GM18511 (cell line): ENCODE measurements around the gene CD93.
A peak's percentile ranks its signal among the peaks of the same experiment; 100 is the strongest.

Experiments
- ATAC-seq: cut with Tn5 transposase; IDR thresholded peaks from one replicate; pipeline ENCODE4 v1.9.1; 2021; ENCODE audit warnings: mild to moderate bottlenecking, moderate library complexity; ENCODE audit not compliant: unreplicated experiment

The CD93 gene

GRCh38 chr20:23084282-23084844, 1.8 kb downstream of the CD93 start:
- ATAC-seq, result no peak

- ATAC-seq, result no peak
Measured at GRCh38 chr20:23083553-23084220, 2.4 kb downstream of the CD93 start.

DNA sequence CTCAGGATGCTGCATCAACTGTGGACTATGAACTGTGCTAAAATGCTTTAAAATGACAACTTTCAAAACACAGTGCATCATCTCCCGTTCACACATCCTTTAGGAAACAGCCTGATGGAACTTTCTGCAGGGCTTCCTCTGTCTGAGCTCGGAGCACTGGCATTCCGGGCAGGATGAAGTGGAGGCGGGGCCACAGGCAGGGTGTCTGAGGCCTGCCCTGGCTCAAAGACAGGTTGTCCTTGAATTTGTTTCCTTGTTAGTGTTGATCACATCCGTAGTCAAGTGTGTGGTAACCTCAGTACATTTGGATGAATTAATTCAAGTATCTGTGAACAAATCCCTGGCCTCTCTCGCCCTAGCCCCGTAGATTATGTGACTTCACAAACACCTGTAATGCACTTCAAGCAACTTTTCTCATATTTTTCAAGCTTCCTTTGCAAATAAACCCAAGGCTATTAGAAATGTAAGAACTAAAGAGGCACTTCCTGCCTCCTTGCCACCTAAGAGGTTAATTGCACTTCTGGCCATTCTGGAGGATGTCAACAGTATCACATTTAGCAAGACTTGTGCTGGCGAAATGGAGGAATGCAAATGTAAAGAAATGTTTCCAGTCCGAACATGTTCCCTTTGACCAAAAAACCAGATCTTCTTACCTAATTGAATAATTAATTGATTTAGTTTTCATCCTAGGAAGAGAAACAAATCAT, 3.1 kb downstream of the CD93 start:
- ATAC-seq, result no peak

GRCh38 chr20:23081263-23081819, 4.8 kb downstream of the CD93 start:
- no peak for ATAC-seq

DNA sequence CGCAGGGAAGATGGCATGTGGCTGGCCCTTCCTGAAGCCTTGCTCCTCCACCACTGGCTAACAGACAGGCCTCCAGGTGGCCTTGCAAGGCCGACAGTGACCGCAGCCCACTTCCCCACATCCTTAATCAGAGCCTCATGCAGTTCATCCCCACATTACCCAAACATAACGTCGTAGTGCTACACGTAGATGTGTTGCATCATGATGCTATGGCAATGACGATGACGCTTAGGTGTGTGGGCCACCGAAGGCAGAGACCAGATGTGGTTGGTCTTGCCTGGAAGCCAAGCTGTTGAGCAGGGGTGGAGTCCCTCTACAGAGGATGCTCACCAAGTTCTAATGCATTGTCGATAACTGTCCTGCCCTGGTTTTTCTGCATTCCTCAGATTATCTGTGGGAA, 5.6 kb downstream of the CD93 start:
- no peak for ATAC-seq

DNA sequence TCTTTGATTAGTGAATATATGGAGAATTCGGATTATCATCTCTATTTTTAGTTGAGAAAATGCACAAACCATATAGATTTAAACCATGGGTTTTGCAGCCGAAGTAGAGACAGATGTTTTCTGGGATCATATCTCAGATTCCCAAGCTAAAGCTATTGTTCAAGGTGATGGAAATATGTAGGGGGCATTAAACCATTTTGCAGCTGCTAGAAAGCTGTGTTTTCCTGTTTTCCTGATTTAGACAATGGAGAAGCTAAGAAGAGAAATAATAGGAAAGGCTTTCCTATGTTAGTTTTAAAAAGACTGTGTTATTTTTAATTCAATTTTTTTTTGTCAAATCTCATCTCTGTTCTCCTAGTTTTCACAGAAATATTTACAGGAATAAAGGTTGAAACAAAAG, 6.2 kb downstream of the CD93 start:
- ATAC-seq, result no peak

GRCh38 chr20:23079016-23079351, 7.1 kb downstream of the CD93 start:
- ATAC-seq, result no peak

- no peak for ATAC-seq
Measured at GRCh38 chr20:23078351-23079015, 7.6 kb downstream of the CD93 start.

DNA sequence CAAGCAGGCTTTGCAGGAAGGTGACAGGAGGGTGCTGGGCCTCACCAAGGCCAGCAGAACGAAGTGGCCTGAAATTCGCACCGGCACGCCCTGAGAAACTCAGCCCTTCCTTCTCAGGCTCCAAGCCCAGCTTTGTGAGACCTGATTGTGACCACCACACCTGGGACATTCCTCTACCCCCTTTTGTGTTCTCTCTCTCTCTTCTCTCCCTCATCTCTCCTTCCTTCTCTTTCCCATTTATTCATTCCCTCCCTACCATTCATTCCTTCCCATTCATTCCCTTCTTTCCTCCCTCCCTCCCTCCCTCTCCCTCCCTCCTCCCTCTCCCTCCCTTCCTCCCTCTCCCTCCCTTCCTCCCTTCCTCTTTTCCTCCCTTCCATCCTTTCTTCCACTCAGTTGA, 8.8 kb downstream of the CD93 start:
- no peak for ATAC-seq

DNA sequence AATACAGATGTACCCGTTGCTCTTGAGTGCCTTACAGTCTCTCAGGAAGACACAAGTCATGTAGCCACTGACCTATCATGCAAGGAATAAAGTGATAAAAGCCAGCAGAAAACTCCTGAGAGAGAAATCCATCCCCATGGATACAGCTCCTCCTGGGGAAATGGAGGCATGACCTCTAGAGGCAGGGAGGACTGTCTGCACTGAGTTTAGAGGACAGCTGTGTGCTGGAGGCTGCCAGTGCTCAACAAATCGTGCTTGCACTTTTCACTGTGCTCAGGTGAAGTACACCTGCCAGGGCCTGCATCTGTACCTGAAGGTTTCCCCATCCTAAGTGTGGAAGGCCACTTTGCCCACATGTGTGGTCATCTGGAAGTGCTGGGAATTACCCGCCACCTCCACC, 12.1 kb downstream of the CD93 start:
- no peak for ATAC-seq

- no peak for ATAC-seq
Measured at GRCh38 chr20:23072892-23073586, 13.1 kb downstream of the CD93 start.

DNA sequence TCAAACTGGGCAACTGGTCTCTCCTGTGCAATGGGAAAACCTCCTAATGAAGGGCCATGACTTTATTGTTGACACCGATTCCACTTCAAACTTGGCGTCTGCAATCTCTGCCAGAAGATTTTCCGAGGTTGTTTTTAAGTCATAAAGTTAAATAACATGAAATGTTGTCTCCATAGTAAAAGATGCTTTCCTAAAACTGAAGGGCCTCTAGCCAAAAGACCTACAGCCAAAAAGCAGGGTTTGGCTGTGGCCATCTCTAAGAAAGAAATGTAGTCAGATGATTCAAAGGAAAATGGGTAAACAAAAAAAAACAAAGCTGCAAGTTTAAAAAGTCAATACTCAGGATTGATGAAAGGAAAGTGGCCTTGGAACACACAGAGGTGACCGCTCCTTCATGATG, 14.1 kb downstream of the CD93 start:
- ATAC-seq, result no peak

DNA sequence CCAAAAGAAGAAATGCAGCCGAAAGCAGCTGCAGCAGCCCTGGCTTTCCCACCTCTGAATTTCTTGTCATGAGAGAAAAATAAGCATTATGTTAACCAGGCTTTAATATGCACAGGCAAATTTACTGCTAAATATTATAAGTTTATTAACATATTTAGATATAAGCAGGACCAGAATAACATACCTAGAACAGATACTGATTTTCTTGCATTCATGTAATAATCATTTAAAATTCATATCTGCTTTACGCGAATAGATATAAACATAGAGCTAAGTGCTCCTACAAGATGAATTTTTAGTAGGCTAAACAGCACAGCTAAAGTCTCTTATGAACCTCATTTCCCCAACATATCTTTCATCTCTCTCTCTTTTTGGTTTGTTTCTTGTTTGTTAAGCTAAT, 14.7 kb downstream of the CD93 start:
- no peak for ATAC-seq

DNA sequence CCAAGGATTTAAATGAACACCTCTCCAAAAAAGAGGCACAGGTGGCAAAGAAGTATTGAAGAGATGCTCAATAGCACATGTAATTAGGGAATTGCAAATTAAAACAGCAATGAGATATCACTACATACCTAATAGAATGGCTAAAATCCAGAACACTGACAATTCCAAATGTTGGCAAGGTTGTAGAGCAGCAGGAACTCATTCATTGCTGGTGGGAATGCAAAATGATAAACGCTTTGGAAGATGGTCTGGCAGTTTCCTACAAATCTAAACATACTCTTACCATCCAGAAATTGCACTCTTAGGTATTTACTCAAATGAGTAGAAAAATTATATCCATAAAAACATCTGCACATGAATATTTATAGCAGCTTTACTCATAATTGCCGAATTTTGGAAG, 17.0 kb downstream of the CD93 start:
- ATAC-seq, result no peak

GRCh38 chr20:23068283-23068682, 17.8 kb downstream of the CD93 start:
- ATAC-seq, result peak; percentile 52

GRCh38 chr20:23066772-23067171, 19.4 kb downstream of the CD93 start:
- no peak for ATAC-seq

DNA sequence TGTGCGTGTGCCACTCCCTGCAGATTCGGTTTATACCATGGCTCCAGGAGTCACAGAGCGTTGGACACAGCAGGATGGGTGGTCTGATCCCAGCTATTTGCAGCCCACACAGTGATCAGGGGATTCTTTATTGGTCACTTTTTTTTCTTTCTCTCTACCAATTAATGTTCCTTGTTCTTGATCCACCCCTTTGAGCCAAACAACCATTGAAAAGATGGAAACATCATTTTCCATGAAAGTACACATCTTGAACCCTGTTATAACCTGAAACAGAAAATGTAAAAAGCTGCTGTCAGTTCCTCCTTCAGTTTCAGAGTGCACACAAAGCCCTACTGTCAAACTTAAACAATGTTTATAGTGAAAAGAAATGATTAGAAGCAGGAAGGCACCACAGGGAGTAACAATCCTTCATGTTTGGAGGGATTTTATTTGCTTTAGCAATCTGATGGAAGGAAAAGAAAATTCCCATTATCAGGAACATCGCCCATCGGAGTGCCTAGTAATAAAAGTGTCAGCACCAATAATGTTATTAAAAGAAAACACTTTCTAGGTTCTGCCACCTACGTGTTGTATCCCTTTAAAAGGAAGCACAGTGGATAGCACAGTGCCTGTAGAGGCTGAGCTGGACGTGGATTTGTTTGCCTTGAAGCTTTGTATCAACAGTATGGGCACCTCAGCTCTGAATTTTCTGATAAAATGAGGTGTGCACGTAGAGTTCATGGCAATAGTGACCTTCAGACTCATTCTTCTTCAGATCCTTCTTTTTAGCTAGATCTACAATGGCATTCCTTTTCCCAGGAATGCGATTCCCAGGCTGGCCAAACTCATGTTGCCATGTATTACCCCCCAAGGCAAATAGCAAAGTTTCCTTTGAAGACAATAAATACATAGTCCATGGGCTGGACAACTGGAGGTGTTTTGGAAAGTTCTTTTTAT, 20.6 kb downstream of the CD93 start:
- ATAC-seq, result no peak

- ATAC-seq, result no peak
Measured at GRCh38 chr20:23063581-23063980, 22.5 kb downstream of the CD93 start.

DNA sequence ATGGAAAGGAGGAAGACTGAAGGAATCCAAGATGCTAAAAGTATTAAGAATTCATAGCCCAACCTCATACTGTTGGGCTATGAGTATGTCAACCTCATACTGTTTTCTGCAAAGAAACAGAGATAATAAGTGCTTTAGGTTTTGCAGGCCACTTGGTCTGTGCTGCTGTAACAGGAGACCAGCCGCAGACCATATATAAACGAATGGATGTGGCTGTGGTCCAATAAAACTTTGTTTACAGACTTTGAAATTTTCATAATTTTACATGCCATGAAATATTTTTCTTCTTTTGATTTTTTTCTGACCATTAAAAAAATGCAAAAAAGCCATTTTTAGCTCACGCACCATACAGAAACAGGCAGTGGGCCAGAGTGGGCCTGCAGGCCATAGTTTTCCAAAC, 23.0 kb downstream of the CD93 start:
- no peak for ATAC-seq

DNA sequence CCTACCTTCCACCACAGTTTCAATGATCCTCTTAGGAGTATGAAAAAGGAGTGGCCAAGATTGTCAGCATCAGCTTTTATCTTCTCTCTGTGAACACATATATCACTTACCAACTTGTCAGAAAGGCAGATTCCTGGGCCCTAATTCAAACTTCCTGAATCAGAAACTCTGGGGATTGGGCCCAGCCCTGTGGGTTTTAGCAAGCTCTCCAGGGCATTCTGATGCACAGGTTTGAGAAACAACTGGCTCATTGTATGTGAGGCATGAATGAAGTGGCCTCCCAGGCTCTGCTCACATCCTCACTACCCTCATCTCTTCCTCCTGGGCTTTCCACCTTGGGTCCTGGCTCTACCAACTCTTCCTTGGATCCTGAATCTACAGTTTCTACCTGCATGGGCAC, 23.5 kb downstream of the CD93 start:
- ATAC-seq, result no peak
